Body of pancreas (tissue), 4 donors: ENCODE data around the gene NPTX1.

ENCODE experiments used
- POLR2A ChIP-seq, 3 donors: fragments of 450-650 bp; IDR thresholded peaks; one replicate each; pipeline ENCODE4 v1.6.1; 2016; ENCODE audit warnings: antibody characterized with exemption in 3 of 3, mild to moderate bottlenecking in 2 of 3
- TF ChIP-seq, protein P1 (sequence below), 7 experiments: fragments of 450-650 bp in 4 of 7; fragments of 200-600 bp in 3 of 7; sonication (generic) in 3 of 7; IDR thresholded peaks; one replicate each; pipeline ENCODE4 v1.5.1; 2016 to 2019; ENCODE audit warnings: antibody characterized with exemption in 7 of 7

DNA sequence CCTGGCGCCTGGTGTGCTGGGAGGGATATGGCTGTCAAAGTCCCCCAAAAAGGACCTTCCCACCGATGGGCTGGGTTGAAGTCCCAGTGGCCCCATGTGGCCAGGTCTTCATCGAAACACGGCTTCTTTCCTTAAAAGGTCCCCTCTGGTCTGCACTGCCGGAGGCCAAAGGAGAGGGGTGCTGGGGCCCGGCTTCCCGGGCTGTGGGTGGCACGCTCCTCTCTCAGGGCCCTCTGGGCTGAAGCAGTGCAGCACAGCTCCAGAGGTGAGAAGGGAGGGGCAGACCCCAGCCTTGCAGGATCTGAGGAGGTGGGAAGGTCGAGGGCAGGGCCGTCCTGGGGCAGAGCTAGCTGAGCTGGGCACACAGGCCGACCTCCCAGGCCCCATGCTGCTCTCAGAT, 6.7 kb downstream of the NPTX1 start:
- TF ChIP-seq, protein P1, sequence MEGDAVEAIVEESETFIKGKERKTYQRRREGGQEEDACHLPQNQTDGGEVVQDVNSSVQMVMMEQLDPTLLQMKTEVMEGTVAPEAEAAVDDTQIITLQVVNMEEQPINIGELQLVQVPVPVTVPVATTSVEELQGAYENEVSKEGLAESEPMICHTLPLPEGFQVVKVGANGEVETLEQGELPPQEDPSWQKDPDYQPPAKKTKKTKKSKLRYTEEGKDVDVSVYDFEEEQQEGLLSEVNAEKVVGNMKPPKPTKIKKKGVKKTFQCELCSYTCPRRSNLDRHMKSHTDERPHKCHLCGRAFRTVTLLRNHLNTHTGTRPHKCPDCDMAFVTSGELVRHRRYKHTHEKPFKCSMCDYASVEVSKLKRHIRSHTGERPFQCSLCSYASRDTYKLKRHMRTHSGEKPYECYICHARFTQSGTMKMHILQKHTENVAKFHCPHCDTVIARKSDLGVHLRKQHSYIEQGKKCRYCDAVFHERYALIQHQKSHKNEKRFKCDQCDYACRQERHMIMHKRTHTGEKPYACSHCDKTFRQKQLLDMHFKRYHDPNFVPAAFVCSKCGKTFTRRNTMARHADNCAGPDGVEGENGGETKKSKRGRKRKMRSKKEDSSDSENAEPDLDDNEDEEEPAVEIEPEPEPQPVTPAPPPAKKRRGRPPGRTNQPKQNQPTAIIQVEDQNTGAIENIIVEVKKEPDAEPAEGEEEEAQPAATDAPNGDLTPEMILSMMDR (IDR thresholded peaks at IDR 0.05), result no peak
- no peak for TF ChIP-seq POLR2A (IDR thresholded peaks at IDR 0.05)
